Astrocyte of the cerebellum (primary cell): ENCODE data around the gene VTI1A.

Experiments
- DNase-seq: peaks from one replicate; pipeline ENCODE4 v3.0.0-alpha.2; 2011; ENCODE audit warnings: low read depth
- H3K4me3 ChIP-seq: 2 replicates; pipeline ENCODE4 v1.5.1; 2011; ENCODE audit warnings: mild to moderate bottlenecking, low read depth, low read length, moderate library complexity
- in situ Hi-C: cut with HindIII; loops from 2 replicates; pipeline ENCODE4 v1.10.0; 2017; ENCODE audit warnings: low sequenced_read_pairs
- TF ChIP-seq, protein P1 (sequence below): IDR thresholded peaks from 2 replicates; pipeline ENCODE4 v1.5.1; 2012; ENCODE audit warnings: low read length, low read depth, moderate library complexity, mild to moderate bottlenecking; ENCODE audit errors: missing control alignments

VTI1A gene

DNA sequence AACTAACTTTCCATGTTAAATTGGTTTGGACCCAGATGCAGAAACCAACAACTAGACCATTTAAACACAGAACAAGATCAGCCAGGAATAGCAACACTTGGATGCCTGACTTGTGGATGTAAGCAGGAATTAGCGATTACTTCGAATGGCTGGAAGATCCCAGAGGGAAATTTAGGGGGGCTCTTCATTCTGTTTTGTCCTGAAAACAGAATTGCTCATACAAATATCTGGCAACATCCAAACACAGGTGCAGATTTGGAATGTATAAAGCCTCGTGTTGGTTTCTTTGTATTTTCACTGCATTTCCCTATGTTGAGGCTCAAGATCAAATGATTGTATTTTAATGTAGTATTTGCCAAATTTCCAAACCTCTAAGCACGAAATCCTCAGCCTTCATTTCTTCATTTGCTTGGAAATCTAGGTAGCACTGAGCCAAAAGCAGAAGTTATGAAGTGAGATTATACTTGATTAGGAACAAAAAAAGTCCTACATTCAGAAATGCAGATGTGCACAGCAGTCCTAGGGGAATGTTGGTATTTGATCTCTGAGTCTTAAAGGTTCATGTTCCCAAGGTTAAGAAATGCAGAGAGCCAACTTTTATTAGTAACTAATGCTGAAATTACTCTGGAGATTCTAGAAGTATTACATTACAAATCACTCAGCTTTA, 254.3 kb downstream of the VTI1A start:
- in situ Hi-C loops: no loop called here
- no peak overlapping the region for H3K4me3 ChIP-seq
- TF ChIP-seq, protein P1, sequence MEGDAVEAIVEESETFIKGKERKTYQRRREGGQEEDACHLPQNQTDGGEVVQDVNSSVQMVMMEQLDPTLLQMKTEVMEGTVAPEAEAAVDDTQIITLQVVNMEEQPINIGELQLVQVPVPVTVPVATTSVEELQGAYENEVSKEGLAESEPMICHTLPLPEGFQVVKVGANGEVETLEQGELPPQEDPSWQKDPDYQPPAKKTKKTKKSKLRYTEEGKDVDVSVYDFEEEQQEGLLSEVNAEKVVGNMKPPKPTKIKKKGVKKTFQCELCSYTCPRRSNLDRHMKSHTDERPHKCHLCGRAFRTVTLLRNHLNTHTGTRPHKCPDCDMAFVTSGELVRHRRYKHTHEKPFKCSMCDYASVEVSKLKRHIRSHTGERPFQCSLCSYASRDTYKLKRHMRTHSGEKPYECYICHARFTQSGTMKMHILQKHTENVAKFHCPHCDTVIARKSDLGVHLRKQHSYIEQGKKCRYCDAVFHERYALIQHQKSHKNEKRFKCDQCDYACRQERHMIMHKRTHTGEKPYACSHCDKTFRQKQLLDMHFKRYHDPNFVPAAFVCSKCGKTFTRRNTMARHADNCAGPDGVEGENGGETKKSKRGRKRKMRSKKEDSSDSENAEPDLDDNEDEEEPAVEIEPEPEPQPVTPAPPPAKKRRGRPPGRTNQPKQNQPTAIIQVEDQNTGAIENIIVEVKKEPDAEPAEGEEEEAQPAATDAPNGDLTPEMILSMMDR: no peak
- no peak for DNase-seq

DNA sequence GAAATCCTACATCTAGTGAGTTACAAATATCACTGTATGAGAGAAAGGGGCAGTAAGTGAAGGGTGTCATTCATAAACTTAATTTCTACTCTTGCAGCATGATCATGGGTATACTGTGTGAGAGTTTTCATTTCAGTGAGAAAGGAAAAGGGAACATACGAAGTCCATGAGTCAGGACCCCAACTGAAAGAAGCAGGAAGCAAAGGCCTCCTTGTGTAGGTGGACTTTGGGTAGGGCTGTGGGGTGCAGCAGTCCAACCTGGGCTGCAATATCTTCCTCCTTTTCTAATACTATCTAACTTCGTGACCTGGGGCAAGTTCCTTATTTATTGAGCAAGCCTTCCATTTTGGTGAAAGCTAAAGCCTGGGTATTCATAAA, 254.9 kb downstream of the VTI1A start:
- no peak for DNase-seq
- in situ Hi-C loops: no loop called here
- TF ChIP-seq, protein P1: no peak
- no peak overlapping the region for H3K4me3 ChIP-seq

DNA sequence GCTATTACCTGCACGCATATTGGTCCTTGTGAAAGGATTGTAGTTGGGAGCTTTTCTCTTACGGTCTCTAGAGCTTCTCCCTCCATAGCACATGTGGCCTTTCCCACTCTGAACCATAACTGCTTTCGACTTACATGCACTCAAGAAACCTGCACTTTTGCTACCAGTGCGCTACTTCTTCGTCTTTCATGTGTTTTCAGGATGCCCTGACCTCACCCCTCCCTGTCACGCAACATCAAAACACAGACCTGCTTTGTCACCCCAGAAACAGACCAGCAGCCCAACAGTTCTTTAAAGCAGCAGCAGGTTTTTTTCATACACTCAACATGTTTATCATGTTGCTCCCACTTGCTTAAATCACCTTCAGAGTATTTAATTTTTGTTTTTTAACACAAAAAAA, 259.6 kb downstream of the VTI1A start:
- TF ChIP-seq, protein P1: no peak
- H3K4me3 ChIP-seq: no peak overlapping the region
- in situ Hi-C loops: no loop called here
- DNase-seq: no peak

DNA sequence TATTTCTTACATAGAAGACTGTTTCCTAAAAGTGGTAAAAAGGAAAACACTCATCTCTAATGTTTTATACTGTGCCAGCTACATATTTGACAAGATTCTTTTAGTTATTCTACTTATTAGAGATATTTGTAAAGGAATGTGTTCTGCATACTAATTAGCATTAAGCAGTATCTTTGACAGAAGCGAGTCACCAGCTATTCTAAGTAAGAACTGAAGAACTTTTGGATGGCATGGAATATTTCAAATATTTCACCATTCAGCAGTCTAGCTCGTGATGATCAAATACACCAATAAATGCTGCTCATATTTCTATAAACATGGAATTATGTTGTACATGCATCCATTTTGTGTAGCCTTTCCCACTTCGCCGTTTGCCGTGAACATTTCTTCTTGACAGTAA, 261.4 kb downstream of the VTI1A start:
- DNase-seq: no peak
- TF ChIP-seq, protein P1: no peak
- no peak overlapping the region for H3K4me3 ChIP-seq
- in situ Hi-C loops: no loop called here

DNA sequence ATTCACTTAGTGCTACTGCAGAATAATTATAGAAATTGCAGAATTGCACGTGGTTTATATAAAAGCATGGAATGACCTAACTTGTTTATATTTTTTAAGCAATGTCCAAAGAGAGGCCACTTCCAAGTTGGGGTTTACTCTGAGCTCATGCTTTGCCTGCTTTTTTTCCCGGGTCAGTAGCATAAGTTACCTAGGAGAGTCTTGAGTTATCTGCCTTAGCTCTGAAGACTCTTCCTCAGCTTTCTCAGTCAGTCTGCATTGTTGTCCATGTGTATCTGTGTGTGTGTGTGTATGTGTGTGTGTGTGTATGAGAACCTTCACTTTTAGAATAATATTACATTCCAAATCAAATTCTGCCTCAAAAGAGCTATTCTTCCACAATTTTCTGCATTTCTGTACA, 263.5 kb downstream of the VTI1A start:
- H3K4me3 ChIP-seq: no peak overlapping the region
- DNase-seq: no peak
- TF ChIP-seq, protein P1: no peak
- in situ Hi-C loops: no loop called here

DNA sequence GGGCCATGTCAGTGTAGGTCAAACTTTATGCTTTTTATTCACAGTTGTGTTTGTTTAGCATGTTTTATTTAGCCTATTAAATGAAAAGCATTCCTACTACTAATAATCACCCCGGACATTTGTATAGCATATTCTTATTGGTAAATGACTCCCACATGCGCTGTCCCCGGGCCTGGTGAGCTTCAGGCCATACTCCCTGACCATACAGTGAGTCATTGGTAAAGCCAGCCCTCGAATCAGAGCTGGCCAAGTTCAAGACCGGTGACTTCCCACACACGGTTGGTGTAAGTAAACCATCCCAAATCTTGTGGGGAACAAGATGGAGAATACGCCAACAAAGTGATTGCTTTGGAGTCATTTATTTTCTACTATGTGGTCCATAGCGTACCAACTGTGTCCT, 264.4 kb downstream of the VTI1A start:
- TF ChIP-seq, protein P1: no peak
- H3K4me3 ChIP-seq: no peak overlapping the region
- DNase-seq: no peak
- in situ Hi-C loops: no loop called here
